IPS-11a (cell line): ENCODE measurements around the gene MEIKIN.

Source experiments
- H3K4me3 ChIP-seq: one replicate; pipeline ENCODE4 v1.5.1; 2013; ENCODE audit warnings: low read depth, low read length, control low read depth

MEIKIN gene

GRCh38 chr5:131974016-131974415 is 28.6 kb upstream of the MEIKIN start:
- H3K4me3 ChIP-seq: no peak overlapping the region

GRCh38 chr5:131973089-131973712 is 27.7 kb upstream of the MEIKIN start:
- H3K4me3 ChIP-seq: no peak overlapping the region

GRCh38 chr5:131968396-131968954 is 23.0 kb upstream of the MEIKIN start:
- H3K4me3 ChIP-seq: no peak overlapping the region

GRCh38 chr5:131966551-131966950 is 21.1 kb upstream of the MEIKIN start:
- H3K4me3 ChIP-seq: no peak overlapping the region

GRCh38 chr5:131965826-131966415 is 20.5 kb upstream of the MEIKIN start:
- H3K4me3 ChIP-seq: no peak overlapping the region

GRCh38 chr5:131959906-131960305 is 14.4 kb upstream of the MEIKIN start:
- no peak overlapping the region for H3K4me3 ChIP-seq

GRCh38 chr5:131959136-131959535 is 13.7 kb upstream of the MEIKIN start:
- H3K4me3 ChIP-seq: no peak overlapping the region

GRCh38 chr5:131957721-131958441 is 12.4 kb upstream of the MEIKIN start:
- no peak overlapping the region for H3K4me3 ChIP-seq

GRCh38 chr5:131953969-131954368 is 8.5 kb upstream of the MEIKIN start:
- no peak overlapping the region for H3K4me3 ChIP-seq

GRCh38 chr5:131952301-131952857 is 6.9 kb upstream of the MEIKIN start:
- no peak overlapping the region for H3K4me3 ChIP-seq

GRCh38 chr5:131950706-131951105 is 5.2 kb upstream of the MEIKIN start:
- H3K4me3 ChIP-seq: no peak overlapping the region

- H3K4me3 ChIP-seq: no peak overlapping the region
Measured at GRCh38 chr5:131947445-131947844, 2.0 kb upstream of the MEIKIN start.

- H3K4me3 ChIP-seq: no peak overlapping the region
Measured at GRCh38 chr5:131944702-131945550, 537 bp downstream of the MEIKIN start.

- H3K4me3 ChIP-seq: no peak overlapping the region
Measured at GRCh38 chr5:131943916-131944315, 1.5 kb downstream of the MEIKIN start.

GRCh38 chr5:131942016-131942415 is 3.4 kb downstream of the MEIKIN start:
- no peak overlapping the region for H3K4me3 ChIP-seq

GRCh38 chr5:131939690-131940345 is 5.6 kb downstream of the MEIKIN start:
- no peak overlapping the region for H3K4me3 ChIP-seq

GRCh38 chr5:131932235-131932634 is 13.2 kb downstream of the MEIKIN start:
- no peak overlapping the region for H3K4me3 ChIP-seq

- H3K4me3 ChIP-seq: no peak overlapping the region
Measured at GRCh38 chr5:131928957-131929356, 16.5 kb downstream of the MEIKIN start.

GRCh38 chr5:131926168-131926567 is 19.3 kb downstream of the MEIKIN start:
- H3K4me3 ChIP-seq: no peak overlapping the region

GRCh38 chr5:131916481-131916880 is 29.0 kb downstream of the MEIKIN start:
- no peak overlapping the region for H3K4me3 ChIP-seq
